HG03025 (cell line): ENCODE measurements around the gene BBS5.
"Not testable (repeated sequence)": the region's sequence is repeated elsewhere in the genome, so short reads cannot be mapped to it uniquely, and the experiment has no call there.

Experiments
- ATAC-seq: cut with Tn5 transposase; IDR thresholded peaks from one replicate; pipeline ENCODE4 v1.9.1; 2021; ENCODE audit warnings: mild to moderate bottlenecking, moderate library complexity; ENCODE audit not compliant: unreplicated experiment, low FRiP score

BBS5 gene

GRCh38 chr2:169485650-169486138 is 6.4 kb downstream of the BBS5 start:
- no peak for ATAC-seq

GRCh38 chr2:169486487-169486886 is 7.2 kb downstream of the BBS5 start:
- no peak for ATAC-seq

- no peak for ATAC-seq
These were observed 11.5 kb downstream of the BBS5 start for GRCh38 chr2:169490834-169491233.

GRCh38 chr2:169491378-169491777 is 12.1 kb downstream of the BBS5 start:
- no peak for ATAC-seq

GRCh38 chr2:169493360-169493759 is 14.1 kb downstream of the BBS5 start:
- no peak for ATAC-seq

DNA sequence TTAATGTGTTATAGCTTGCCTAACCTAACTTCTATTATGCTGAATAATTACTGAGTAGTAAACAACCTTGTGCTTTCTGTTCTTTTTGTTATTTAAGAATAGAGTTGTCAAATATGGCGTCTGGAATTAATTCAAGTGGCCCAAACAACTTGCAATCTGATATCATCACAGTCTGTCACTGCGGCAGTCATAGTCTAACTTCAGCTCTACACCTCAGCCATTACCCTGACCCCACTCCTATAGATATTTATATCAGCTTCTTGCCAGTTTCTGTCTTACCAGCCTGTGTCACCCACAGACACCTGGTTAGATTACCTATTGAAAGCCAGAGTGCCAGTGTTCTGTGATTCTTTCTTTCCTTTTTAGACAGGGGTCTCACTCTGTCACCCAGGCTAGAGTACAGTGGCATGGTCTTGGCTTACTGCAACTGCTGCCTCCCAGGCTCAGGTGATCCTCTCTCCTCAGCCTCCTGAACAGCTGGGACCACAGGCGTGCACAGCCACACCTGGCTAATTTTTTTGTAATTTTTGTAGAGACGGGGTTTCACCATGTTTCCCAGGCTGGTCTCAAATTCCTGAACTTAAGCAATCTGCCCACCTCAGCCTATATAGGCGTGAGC is 16.1 kb downstream of the BBS5 start:
- no peak for ATAC-seq

- ATAC-seq, result no peak
These were observed 25.4 kb downstream of the BBS5 start for GRCh38 chr2:169504651-169505050.

DNA sequence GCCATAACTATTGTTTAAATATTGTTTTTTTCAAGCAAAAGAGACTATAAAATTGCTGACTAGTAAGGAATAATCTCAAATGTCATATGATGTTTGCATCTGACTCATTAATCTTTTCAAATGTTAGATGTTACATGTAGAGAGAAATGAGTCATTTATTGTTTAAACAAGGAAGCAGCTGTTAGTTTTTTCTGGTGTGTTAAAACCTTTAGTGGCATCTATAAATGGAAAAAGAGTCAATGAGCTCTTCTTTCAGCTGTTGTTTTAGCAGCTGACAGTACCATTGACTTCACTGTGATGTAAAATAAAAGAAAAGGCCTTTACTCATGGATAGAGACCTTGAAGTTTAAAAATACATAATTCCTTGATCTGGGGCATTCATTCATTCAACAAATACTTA is 28.4 kb downstream of the BBS5 start:
- no peak for ATAC-seq

DNA sequence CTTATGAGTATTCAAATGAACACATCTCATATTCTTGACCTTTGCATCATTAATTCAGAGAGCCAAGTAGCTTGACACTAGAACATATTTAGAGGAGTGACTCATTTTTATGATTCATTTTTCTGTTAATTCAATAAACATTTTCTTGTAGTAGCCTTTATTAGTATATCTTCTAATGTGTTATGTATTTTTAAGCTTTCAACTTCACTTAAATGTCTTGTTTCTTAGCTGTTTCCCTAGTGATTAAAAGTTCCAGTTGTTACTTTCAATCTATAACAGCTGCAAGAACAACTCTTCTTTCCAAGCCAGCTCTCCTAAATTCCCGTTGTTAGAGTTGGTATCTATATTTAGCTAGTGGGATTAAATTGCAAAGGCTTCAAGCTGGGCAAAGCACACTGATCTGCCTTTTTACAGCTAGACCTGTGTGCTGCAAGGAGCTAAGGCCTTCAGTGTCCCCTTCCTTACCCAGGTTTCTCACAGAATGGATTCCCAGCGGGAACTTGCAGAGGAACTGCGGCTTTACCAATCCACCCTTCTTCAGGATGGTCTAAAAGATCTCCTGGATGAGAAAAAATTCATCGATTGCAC is 30.1 kb downstream of the BBS5 start, which contains the start of gene KLHL41:
TSS of gene KLHL41 (plus strand) at position 405 of the 588 bp plus-strand sequence. CDS start at position 482, 77 bp downstream.
- ATAC-seq, result no peak

DNA sequence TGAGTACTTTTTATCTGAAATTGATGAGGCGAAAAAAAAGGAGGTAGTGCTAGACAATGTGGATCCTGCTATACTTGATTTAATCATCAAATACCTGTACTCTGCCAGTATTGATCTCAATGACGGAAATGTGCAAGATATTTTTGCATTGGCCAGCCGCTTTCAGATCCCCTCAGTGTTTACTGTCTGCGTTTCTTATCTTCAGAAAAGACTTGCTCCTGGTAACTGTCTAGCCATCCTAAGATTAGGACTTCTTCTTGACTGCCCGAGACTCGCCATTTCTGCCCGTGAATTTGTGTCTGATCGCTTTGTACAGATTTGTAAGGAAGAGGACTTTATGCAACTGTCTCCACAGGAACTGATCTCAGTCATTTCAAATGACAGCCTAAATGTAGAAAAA is 30.7 kb downstream of the BBS5 start:
- ATAC-seq, result no peak

GRCh38 chr2:169510496-169510895 is 31.2 kb downstream of the BBS5 start:
- ATAC-seq, result no peak

DNA sequence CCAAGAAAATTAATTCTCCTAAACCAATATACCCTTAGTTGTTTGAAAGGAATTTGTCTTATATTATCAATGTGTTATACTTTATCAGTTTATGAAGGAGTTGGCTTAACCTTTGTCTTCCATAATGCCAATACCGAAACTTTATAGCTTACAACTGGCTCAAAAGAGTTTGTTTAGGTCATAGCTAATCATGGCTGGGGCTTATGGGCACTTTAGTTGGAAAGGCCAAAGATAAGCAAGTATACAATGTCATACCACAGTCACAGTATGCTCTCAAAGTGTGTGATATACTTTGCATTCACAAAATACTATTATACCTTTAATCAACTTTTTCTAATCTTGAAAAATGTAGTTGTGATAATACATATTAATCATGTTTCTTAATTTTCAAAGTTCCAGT is 32.5 kb downstream of the BBS5 start:
- no peak for ATAC-seq

- no peak for ATAC-seq
These were observed 33.2 kb downstream of the BBS5 start for GRCh38 chr2:169512525-169512924.

GRCh38 chr2:169513094-169513493 is 33.8 kb downstream of the BBS5 start:
- ATAC-seq, result no peak

GRCh38 chr2:169513926-169514325 is 34.6 kb downstream of the BBS5 start:
- ATAC-seq, result no peak

DNA sequence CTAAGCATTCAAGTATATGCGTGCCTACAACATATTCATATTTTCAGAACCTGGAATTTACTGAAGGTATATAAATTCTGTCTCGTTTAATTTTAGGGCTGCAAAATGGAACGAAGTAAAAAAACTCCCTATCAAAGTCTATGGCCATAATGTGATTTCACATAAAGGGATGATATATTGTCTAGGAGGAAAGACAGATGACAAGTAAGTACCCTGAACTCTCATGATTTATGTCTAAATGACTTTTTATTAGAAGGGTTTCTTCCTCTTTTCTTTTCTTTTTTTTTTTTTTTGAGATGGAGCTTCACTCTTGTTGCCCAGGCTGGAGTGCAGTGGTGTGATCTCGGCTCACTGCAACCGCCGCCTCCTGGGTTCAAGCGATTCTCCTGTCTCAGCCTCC is 35.5 kb downstream of the BBS5 start:
- not testable (repeated sequence) for ATAC-seq

- not testable (repeated sequence) for ATAC-seq
These were observed 37.2 kb downstream of the BBS5 start for GRCh38 chr2:169516488-169516995.

DNA sequence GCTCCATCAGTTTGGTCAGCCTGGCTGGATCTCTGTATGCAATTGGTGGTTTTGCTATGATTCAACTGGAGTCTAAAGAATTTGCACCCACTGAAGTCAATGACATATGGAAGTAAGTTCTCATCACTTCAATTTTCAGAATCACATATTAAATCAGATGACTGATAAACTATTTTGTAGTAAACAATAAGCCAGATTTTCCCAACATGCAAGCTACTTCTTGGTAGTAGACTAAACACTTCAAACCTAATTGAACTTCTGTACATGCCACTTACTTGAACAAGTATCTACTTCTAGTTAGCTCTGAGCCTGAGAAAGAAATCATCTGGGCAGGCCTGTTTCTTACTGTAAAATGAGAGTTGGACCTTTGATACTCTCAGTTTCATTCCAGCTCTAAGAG is 41.6 kb downstream of the BBS5 start:
- no peak for ATAC-seq

DNA sequence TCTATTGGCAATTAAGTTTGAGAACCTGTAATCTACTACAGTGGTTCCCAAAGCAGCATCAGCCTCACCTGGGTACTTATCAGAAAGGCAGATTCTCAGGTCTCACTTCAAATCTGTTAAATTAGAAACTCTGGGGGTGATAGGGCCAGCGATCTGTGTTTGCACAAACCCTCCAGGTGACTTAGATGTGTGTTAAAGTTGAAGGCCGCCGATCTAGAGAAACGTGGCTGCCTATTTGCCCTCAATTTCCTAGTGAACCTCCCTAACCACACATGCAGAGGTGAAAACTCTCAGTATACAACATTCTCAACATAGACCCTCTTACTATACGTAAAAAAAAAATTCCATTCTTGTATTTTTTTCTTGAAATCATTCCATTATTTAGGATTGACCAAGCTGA is 44.4 kb downstream of the BBS5 start:
- ATAC-seq, result no peak

DNA sequence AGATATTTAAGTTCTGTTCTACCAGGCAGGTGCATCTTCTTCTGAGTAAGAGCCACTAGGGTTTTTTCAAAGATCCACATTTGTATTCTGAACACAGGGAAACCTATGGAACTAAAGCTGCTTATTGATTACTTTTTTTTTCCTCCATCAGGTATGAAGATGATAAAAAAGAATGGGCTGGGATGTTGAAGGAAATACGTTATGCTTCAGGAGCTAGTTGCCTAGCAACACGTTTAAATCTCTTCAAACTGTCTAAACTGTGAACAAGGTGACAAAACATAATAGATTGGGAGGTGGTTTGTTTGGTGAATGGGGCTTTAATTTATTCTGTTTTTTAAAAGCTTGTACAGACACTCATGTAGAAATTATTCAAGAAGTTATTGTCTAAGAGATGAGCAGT is 46.1 kb downstream of the BBS5 start:
- ATAC-seq, result no peak

DNA sequence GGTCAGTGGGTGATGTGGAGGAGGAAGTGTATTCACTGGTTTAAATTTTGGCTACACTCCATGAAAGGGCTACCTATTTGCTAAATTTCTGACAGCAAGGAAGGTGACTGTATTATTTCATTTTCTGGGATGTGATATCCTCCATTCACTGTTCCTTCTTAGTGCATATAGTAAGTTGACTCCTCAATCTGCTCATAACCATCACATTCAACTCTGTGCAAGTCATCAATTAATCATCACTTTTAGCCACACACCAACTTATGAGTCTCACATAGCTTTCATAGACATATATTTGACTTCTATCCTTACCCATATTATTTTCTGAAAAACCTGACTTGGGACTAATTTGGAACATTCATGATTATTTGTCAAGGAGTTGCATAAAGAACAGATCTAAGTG is 47.2 kb downstream of the BBS5 start:
- ATAC-seq, result no peak

- ATAC-seq, result no peak
These were observed 49.0 kb downstream of the BBS5 start for GRCh38 chr2:169528271-169528701.
